DND-41 (cell line): Measurements from ENCODE around the gene DBF4.

Experiments
- ATAC-seq: fragments of 200-7000 bp; cut with Tn5 transposase; 3 replicates; pipeline ENCODE4 v1.9.1; 2021; ENCODE audit warnings: low read depth; ENCODE audit not compliant: insufficient read depth
- DNase-seq: peaks from one replicate; pipeline ENCODE4 v3.0.0-alpha.2; 2020
- H2AFZ ChIP-seq: 2 replicates; pipeline ENCODE4 v1.6.0; 2012; ENCODE audit warnings: low read depth, low read length
- H3K27ac ChIP-seq: 2 replicates; pipeline ENCODE4 v1.5.1; 2012; ENCODE audit warnings: low read length, inconsistent platforms
- H3K27me3 ChIP-seq: fragments of 200-600 bp; sonication (generic); 2 replicates; pipeline ENCODE4 v1.6.0; 2012; ENCODE audit warnings: low read length, mild to moderate bottlenecking, inconsistent platforms; ENCODE audit not compliant: insufficient read depth, poor library complexity
- H3K36me3 ChIP-seq: 2 replicates; pipeline ENCODE4 v1.5.1; 2012; ENCODE audit warnings: low read length, inconsistent platforms; ENCODE audit not compliant: insufficient read depth
- H3K4me1 ChIP-seq: 2 replicates; pipeline ENCODE4 v1.5.1; 2012; ENCODE audit warnings: mild to moderate bottlenecking, low read length; ENCODE audit not compliant: insufficient read depth
- H3K4me2 ChIP-seq: 2 replicates; pipeline ENCODE4 v1.6.0; 2012; ENCODE audit warnings: mild to moderate bottlenecking, moderate library complexity, low read length, inconsistent platforms; ENCODE audit not compliant: insufficient read depth
- H3K4me3 ChIP-seq, 2 experiments: fragments of 200-600 bp in 1 of 2; shearing (Covaris generic) in 1 of 2; 2 replicates each; pipeline ENCODE4 v1.5.1; 2012 to 2016; ENCODE audit warnings: inconsistent platforms in 2 of 2, low read length in 2 of 2, mild to moderate bottlenecking in 2 of 2, low read depth in 1 of 2, moderate library complexity in 1 of 2
- H3K79me2 ChIP-seq: 2 replicates; pipeline ENCODE4 v1.6.0; 2012; ENCODE audit warnings: low read length, inconsistent platforms; ENCODE audit not compliant: insufficient read depth
- H3K9ac ChIP-seq: 2 replicates; pipeline ENCODE4 v1.6.0; 2012; ENCODE audit warnings: low read depth, mild to moderate bottlenecking, inconsistent platforms, low read length, moderate library complexity
- H3K9me3 ChIP-seq: 2 replicates; pipeline ENCODE4 v1.5.1; 2012; ENCODE audit warnings: low read length, moderate library complexity, mild to moderate bottlenecking, inconsistent platforms; ENCODE audit not compliant: insufficient read depth, severe bottlenecking
- H4K20me1 ChIP-seq: 2 replicates; pipeline ENCODE4 v1.6.0; 2012; ENCODE audit warnings: low read length; ENCODE audit not compliant: insufficient read depth
- CTCF ChIP-seq: IDR thresholded peaks from 2 replicates; pipeline ENCODE4 v1.5.1; 2012; ENCODE audit warnings: borderline replicate concordance, low read length, moderate library complexity, mild to moderate bottlenecking; ENCODE audit not compliant: poor library complexity, severe bottlenecking; ENCODE audit errors: extremely low read depth
- EZH2 ChIP-seq: IDR thresholded peaks from 3 replicates; pipeline ENCODE4 v1.6.1; 2012; ENCODE audit warnings: borderline replicate concordance, low read depth, mild to moderate bottlenecking, moderate library complexity, low read length, inconsistent platforms; ENCODE audit not compliant: severe bottlenecking

Gene DBF4

GRCh38 chr7:87833130-87833529 is 43.2 kb upstream of the DBF4 start:
- H3K4me1 ChIP-seq: no peaks in the 10 kb centered on the region
- TF ChIP-seq CTCF (no peak), EZH2 (no peak)
- no peaks in the 10 kb centered on the region for H4K20me1 ChIP-seq
- no peak overlapping the region for H3K27ac ChIP-seq
- ATAC-seq (no peak), DNase-seq (no peak)
- H3K27me3 ChIP-seq: no peaks in the 10 kb centered on the region
- H3K36me3 ChIP-seq: peaks cover 30% of the 10 kb centered on the region
- no peak overlapping the region for H3K9ac ChIP-seq
- H3K4me3 ChIP-seq: no peak overlapping the region
- H3K4me2 ChIP-seq: no peak overlapping the region
- H3K79me2 ChIP-seq: no peaks in the 10 kb centered on the region
- no peaks in the 10 kb centered on the region for H3K9me3 ChIP-seq
- no peak overlapping the region for H2AFZ ChIP-seq

- Histone ChIP-seq H2AFZ (no peak overlapping the region), H3K9ac (no peak overlapping the region), H4K20me1 (no peaks in the 10 kb centered on the region), H3K4me1 (no peaks in the 10 kb centered on the region), H3K36me3 (peaks cover 40% of the 10 kb centered on the region), H3K27me3 (no peaks in the 10 kb centered on the region), H3K4me2 (no peak overlapping the region), H3K4me3 (no peak overlapping the region), H3K79me2 (no peaks in the 10 kb centered on the region), H3K9me3 (no peaks in the 10 kb centered on the region), H3K27ac (no peak overlapping the region)
- DNase-seq (no peak), ATAC-seq (no peak)
- no peak for TF ChIP-seq EZH2
- no peak for TF ChIP-seq CTCF
Observed at GRCh38 chr7:87837597-87837996, 38.7 kb upstream of the DBF4 start.

- Histone ChIP-seq H3K27me3 (no peaks in the 10 kb centered on the region), H2AFZ (no peak overlapping the region), H3K4me3 (no peak overlapping the region), H3K27ac (no peak overlapping the region), H3K79me2 (peaks cover 6% of the 10 kb centered on the region), H3K9ac (no peak overlapping the region), H3K9me3 (no peaks in the 10 kb centered on the region), H3K4me2 (no peak overlapping the region), H4K20me1 (no peaks in the 10 kb centered on the region; the same call in 1 of the 2 replicates), H3K36me3 (peaks cover 79% of the 10 kb centered on the region), H3K4me1 (no peaks in the 10 kb centered on the region)
- ATAC-seq (no peak), DNase-seq (no peak)
- TF ChIP-seq EZH2: no peak
- no peak for TF ChIP-seq CTCF
Observed at GRCh38 chr7:87850836-87851593, 25.3 kb upstream of the DBF4 start.
